GM21526 (cell line): ENCODE measurements around the gene ESM1.

Experiments used
- ATAC-seq: cut with Tn5 transposase; IDR thresholded peaks from one replicate; pipeline ENCODE4 v1.9.1; 2021; ENCODE audit warnings: moderate library complexity; ENCODE audit not compliant: unreplicated experiment, low FRiP score

Gene ESM1

DNA sequence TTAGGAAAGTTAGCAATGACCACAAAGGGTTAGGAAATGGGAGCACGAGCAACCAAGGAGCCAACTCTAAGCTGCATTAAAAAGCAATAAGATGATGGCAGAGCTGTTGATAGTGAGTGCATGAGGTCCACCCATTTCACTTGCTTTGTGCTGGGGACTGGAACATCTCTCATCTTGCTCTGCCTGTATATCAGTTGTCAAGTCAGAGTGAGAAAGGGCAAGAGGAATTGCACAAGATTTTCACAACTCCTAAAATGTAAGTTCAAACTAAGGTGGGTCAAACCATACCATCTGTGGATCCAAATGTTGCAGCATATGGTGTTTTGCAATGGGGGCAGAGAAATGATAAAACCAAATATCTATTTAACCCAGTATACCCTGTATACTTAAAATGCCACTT lies 2.8 kb upstream of the ESM1 start:
- ATAC-seq, result no peak

DNA sequence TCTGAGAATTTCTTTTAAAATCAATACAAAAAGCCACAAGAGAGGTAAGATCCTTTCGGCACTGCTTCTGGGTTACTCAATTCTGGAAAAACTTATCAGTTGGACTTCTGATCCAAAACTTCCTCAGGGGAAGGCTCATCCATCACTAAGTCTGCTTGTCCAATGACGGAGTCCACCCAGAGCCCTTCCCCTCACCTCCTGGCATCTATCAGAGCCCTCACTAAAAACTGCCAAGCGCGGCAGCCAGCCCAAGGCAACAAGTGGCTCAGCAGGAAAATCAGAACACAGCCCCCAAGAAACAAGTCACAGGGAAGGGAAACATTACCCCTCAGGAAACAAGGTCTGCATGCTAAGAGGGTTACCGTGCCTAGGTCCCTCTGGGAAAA lies 869 bp upstream of the ESM1 start:
- no peak for ATAC-seq

DNA sequence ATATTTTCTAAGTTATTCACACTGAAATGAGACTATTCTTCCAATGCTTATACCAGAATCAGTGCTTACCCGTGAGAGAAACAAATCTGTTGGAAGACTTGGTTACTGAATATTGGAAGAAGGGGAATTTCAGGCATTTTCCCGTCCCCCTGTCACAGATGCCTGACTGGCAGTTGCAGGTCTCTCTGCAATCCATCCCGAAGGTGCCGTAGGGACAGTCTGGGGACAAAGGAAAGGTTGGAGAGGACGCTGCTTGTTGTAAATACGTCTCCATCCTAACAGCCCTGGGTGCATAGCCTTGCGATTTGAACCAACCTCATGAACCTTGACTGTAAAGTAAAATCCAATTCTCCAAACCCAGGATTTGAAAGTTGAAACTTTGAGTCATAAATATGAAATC lies 3.5 kb downstream of the ESM1 start:
- ATAC-seq, result no peak

DNA sequence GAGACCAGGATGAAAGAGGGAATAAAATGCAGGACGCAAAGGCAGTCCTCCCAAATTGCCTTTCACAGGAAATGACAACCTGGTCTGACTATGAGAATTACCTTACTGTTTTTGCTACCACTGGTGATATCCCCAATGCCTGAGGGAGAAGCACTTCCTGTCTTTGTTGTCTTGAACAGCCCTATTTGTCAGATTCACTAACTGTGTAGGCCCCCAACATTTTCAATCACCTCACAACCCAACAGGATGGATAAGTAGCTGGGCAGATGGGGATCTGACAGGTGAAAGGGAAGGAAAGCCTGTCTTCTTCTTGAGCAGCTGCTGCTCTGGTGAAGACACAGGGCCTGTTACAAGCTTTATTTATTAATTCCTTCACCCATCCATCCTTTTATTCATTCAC lies 9.7 kb downstream of the ESM1 start:
- no peak for ATAC-seq

DNA sequence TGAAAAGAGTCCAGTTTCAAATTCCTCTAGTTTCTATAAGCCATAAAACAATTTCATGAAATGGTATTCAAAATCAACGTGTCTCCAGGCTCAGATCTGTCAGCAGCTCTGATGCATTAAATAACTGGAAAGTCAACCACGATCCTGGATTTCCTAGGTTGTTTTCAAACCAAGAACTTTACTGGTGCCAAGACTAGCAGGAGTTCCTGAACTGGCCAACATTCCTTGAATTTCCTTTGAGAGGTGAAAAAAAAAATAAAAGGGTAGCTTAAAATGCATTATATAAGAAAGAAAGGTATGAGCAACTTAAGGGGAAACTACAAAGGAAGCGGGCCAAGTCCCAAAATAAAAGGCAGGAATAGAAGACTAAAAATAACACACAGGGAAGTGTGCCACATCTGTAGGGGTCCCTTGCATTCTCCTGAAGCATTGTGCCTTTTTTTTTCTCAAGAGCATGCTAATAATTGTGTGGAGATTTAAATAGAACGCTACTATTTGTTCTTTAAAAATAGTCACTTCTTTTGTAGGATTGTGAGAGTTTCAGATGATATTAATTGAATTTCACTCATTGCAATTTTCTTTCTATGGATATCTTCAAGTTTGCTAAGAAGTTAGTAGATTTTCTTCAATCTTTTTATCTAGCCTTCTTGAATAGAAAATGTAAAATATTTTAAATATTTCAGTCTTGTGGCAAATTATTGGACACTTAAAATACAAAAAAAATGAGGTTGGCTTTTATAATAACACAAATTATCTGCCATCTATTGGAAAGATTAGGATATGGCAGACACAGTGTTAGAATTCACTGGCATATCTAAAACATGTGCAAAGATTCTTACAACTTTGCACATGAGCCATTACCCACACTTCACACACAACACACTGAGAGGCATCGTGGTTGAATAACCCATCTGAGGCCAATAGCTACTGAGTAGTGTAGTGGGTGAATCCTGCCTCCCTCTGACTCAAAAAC lies 15.3 kb downstream of the ESM1 start:
- ATAC-seq, result no peak

DNA sequence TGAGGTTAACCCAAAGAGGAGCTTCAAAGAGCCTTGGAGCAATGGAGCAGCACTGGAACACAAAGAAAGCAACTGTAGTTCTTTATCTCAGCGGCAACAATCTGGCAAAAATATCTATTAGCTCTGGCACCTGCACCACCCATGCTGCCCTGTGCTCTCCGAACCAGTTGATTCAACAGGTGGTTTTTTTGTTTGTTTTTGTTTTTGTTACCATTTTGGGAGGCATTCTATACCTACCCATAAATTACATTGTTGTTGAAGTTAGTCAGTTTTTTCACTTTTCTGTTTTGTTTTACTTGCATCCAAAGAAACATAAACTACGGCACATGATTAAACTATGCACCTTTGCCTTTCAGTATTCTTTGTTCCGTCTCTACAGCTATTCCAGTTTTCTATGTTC lies 16.2 kb downstream of the ESM1 start:
- ATAC-seq, result no peak

DNA sequence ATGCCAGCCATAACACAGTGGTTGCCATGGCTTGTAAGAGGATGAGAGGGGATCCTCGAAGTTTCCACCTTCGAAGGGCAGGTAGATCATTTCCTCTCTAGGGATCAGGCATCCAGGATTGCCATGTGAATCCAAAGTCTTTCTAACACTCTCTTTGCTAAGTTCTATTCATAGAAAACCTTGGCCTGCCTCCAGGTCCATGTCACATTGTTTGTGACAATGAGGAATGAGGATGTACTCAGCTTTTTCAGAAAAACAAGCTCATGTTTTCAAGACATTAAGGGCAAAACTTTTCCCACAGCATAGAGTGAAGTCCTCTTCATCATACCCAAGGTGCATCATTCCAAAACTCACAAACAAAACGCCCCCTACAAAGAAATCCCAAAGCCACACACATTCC lies 19.6 kb downstream of the ESM1 start:
- no peak for ATAC-seq

DNA sequence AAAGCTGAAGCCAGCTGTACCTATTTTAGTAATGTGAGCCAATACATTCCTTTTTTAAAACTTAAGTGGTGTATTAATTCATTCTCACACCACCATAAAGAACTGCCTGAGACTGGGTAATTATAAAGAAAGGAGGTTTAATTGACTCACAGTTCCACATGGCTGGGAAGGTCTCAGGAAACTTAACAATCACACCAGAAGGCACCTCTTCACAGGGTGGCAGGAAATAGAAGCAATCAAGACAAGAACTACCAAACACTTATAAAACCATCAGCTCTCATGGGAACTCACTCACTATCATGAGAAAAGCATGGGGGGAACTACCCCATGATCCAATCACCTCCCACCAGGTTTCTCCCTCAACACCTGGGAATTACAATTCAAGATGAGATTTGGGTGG lies 21.0 kb downstream of the ESM1 start:
- no peak for ATAC-seq

DNA sequence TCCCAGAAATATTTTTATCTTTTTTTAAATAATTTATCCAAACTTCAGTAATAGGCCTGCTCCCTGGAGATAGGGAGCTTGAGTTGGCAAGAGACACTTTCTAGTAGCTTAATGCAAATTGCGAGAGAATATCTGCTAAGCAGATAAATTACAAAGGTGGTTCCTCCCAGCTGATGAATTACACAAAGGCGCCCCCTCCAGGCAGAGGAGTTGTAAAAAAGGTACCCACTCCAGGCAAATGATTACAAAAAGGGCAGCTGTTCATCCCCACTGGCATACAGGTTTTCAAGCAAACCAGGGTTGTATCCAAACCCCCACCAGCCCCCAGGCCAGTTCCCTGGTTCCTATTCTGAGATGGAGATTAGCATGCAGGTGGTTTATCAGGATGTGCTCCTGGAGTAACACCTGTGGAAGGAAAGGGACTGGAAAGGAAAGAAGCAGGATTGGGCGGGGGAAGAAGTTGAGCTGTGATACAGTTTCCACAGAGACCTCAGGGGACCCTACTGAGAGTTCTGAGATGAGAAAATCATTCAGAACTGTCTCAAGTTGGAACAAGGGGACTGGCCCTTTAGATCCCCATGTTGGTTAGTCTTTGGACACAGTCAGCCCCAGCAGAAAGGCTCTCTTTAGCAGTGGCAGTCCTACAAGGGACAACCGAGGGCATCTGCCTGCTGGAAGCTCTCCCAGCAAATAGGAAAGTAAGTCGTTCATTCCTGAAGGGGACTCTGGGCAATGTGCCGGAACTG lies 25.5 kb downstream of the ESM1 start:
- no peak for ATAC-seq

DNA sequence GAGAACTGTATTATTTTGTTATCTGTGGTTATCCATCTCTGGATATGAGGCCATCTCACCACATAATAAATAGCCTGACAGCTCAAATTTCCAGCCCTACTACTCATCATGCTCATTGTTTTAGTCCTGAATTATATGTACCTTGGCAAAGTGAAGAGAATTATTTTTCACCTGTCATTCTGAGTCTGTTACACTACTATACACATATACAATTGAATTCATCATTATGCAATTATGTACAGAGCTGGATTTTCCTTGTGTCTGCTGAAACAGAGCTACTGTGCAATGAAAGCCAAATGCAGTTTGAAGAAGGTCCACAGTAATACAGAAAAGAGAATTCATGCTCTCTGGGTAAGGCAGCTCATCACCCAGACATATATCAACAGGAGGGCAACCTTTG lies 28.5 kb downstream of the ESM1 start:
- no peak for ATAC-seq

DNA sequence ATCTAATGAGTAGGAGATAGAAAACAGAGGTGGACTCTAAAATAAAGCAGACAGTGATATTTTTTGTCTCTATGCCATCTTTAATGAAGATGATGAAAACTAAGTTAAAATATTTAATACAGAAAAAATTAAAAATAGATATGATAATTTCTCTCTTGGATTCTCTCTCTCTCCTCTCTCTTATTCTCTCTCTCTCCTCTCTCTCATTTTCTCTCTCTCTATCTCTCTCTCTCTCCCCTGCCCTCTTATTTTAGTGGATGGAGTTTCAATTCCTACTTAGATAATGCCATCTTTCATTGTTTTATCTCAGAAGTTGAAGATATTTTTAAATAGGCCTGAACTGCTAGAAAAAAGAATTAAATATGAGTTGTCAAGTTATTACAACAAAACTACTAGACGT lies 38.2 kb downstream of the ESM1 start:
- no peak for ATAC-seq

DNA sequence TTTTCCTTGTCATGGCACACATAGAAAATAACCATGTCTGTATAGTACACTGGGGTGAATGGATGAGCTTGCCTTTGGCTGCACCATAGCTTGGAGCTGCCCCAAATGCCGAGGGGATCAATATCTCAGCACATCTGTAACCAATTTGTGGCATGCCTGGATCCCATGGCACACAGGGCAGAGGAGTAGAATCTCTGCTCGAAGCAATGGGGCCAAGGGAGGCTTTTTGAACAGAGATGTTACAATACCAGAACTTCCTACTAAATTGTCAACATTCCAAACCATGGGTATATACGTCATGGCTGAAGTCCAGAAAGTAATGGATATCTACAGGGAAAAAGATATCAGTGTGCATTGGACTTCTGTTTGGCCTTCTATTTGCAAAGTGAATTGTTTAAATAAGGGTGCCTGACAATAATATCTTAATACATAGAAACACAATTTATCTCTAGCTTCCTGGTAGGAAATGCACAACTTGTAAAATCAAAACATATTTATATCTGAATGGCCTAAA lies 39.0 kb downstream of the ESM1 start:
- no peak for ATAC-seq

DNA sequence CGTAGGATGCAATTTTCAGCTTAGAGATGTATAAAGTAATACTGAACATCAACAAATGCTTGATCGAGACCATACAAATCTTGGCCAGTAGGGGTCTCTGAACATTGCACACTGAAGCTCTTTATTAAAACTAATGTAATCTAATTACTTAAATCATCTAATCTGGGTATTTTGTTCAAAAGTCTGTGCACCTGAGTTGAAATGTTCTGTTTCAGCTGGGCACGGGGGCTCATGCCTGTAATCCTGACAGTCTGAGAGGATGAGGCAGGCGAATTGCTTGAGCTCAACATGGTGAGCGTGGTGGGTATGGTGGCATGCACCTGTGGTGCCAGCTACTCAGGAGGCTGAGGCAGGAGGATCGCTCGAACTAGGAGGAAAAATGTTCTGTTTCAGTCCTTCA lies 41.0 kb downstream of the ESM1 start:
- no peak for ATAC-seq

DNA sequence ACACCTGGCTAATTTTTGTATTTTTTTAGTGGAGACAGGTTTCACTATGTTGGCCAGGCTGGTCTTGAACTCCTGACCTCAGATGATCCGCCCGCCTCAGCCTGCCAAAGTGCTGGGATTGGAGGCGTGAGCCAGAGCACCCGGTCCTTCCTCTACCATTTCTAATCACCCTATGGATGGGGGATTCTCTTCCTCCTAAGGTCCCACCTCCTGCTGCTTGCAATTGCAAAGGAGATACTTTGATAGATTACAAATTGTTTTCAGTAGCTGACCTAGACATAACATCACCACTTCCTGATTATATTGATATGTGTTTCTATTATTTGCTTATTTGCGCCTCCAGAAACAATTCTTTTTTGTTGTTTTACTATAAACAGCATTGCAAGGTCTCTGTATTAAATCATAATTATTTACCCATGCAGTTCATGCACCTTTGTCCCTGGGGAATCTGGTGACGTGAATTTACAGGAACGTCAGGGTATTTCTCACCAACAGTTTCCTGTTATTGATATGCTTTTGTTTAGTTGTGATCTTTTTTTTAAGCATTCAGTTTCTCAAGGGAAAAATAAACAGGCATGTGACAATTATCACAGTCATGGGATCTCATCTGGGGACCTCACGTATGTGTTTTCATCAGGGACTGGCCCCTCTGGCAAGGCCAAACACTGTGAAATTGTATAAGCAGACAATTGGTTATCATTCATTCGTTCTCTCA lies 43.2 kb downstream of the ESM1 start:
- no peak for ATAC-seq

DNA sequence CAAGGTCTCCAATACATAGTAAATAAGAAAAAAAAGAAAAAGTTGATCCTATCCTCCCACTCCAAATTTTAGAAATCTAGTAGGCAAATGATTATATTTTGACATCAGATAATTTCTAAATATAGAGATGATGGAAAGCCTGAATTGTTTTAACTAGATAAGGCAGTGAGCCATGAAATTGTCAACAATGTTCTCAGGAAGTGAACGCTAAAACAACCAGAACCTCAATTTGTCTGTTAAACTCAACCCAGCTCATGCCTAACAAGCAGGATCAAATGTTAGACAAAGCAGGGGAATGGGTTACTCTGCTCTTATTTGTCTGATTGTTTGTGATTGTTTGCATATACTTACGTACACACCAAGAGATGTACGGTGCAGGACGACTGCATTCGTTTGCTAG lies 49.2 kb downstream of the ESM1 start:
- no peak for ATAC-seq

DNA sequence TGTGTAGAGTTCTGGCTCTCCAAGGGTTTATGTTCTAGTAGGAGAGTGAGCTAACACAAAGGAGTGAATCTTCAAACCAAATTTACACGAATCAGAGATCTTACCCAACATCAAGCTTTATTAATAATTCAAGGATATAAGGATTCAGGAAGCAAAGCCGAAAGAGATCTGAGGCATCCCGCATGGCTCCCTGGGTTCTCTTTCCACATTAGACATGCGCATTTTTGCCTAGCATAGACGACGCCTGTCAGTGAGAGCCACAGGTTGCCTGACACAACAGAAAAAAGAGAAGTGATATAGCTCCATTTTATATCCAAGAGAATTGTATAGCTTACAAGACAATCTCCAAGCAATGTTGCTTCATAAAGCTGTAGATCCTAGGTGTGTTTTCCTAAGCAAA lies 52.6 kb downstream of the ESM1 start:
- no peak for ATAC-seq

DNA sequence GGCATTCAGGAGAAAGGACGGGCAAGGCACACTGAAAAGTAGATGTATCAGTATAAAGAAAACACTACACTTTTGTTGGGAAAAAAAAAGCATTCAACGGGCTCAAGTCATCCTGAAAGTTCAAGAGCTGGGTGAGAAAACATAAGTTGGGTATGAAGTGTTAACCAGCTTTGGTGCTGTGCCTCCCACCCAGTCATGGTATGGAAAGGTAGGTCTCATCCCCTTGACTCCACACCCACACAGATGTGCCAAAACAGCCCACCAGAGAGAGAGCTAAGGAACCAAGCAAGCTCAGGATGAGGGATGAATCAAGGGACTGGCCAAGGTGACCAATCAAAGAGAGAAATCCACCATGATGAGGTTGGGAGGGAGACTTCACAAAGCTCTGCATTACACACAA lies 54.7 kb downstream of the ESM1 start:
- ATAC-seq, result no peak
